Caco-2 (cell line): ENCODE results near the gene FGF5. TPM values are rescaled to one million over a fixed set of nuclear protein-coding genes. Genes with fewer than 3 reads are reported as not detected.

ENCODE experiments used
- BruUV-seq: library from RNA; stranded (reverse); fragments of 400-500 nt; replicated peaks from 2 replicates; lab custom pipeline; 2021; lab: Mats Ljungman, UMichigan
- CTCF ChIA-PET: fragments of 300-600 bp; sonication (Branson Sonifier 250); formaldehyde crosslinking; loops from one replicate; lab custom pipeline; 2022; ENCODE audit warnings: antibody characterized with exemption; lab: Charles Lee
- POLR2A ChIA-PET: fragments of 300-600 bp; sonication (Branson Sonifier 250); formaldehyde crosslinking; loops from one replicate; lab custom pipeline; 2022; ENCODE audit warnings: antibody characterized with exemption; lab: Charles Lee
- DNase-seq, 2 experiments: peaks; one replicate each; pipeline versions ENCODE4 v3.0.0 to v3.0.0-alpha.2; 2020 to 2022
- H3K27me3 ChIP-seq: replicated peaks from 2 replicates; pipeline ENCODE4 v1.6.0; 2011; ENCODE audit warnings: low read length; ENCODE audit not compliant: control insufficient read depth, insufficient read depth
- H3K36me3 ChIP-seq: 2 replicates; pipeline ENCODE4 v1.5.1; 2011; ENCODE audit warnings: low read length; ENCODE audit not compliant: control insufficient read depth, insufficient read depth
- H3K4me1 ChIP-seq: fragments of 250-450 bp; sonication (Bioruptor Pico); 2 replicates; pipeline ENCODE4 v1.5.1; 2020; ENCODE audit warnings: mild to moderate bottlenecking
- H3K4me3 ChIP-seq: 2 replicates; pipeline ENCODE4 v1.5.1; 2011; ENCODE audit warnings: low read depth, mild to moderate bottlenecking, control low read depth, low read length
- H3K9me3 ChIP-seq: fragments of 250-450 bp; sonication (Bioruptor Pico); 2 replicates; pipeline ENCODE4 v1.5.1; 2020; ENCODE audit warnings: mild to moderate bottlenecking, moderate library complexity
- H3K27ac Mint-ChIP-seq: one replicate; pipeline ENCODE4 v1.8.0; 2022; ENCODE audit warnings: mixed read lengths; ENCODE audit not compliant: unreplicated experiment
- H3K27me3 Mint-ChIP-seq: one replicate; pipeline ENCODE4 v1.8.0; 2022; ENCODE audit warnings: mixed read lengths; ENCODE audit not compliant: insufficient read depth, unreplicated experiment
- H3K36me3 Mint-ChIP-seq: one replicate; pipeline ENCODE4 v1.8.0; 2022; ENCODE audit warnings: mild to moderate bottlenecking, mixed read lengths; ENCODE audit not compliant: insufficient read depth, unreplicated experiment
- H3K4me1 Mint-ChIP-seq: one replicate; pipeline ENCODE4 v1.8.0; 2022; ENCODE audit warnings: low read depth, mixed read lengths; ENCODE audit not compliant: unreplicated experiment
- H3K4me3 Mint-ChIP-seq: one replicate; pipeline ENCODE4 v1.8.0; 2022; ENCODE audit warnings: mild to moderate bottlenecking, moderate library complexity, mixed read lengths; ENCODE audit not compliant: unreplicated experiment
- H3K9me3 Mint-ChIP-seq: one replicate; pipeline ENCODE4 v1.8.0; 2022; ENCODE audit warnings: mixed read lengths; ENCODE audit not compliant: unreplicated experiment
- CTCF ChIP-seq, 2 experiments: fragments of 200-600 bp in 1 of 2; IDR thresholded peaks; 1 replicate in 1 of 2; 2 replicates in 1 of 2; pipeline versions ENCODE4 v1.5.1 to v1.8.0; 2011 to 2022; ENCODE audit warnings: antibody characterized with exemption in 1 of 2, control low read depth in 1 of 2, inconsistent platforms in 1 of 2, low read depth in 1 of 2, low read length in 1 of 2, mild to moderate bottlenecking in 1 of 2, moderate library complexity in 1 of 2; ENCODE audit not compliant: insufficient read depth in 1 of 2, severe bottlenecking in 1 of 2, unreplicated experiment in 1 of 2
- intact Hi-C: fragments of 100-400 bp; cut with micrococcal nuclease; formaldehyde crosslinking; loops from one replicate; pipeline ENCODE4 v1.10.0; 2022; ENCODE audit not compliant: unreplicated experiment
- total RNA-seq: library from RNA; stranded (reverse); gene quantifications from 2 replicates; pipeline ENCODE4 v1.2.3, GENCODE V29; 2022

The FGF5 gene
- total RNA-seq, 1 experiment from 2014 or later, result not detected

GRCh38 chr4:80228460-80228859, 38.0 kb upstream of the FGF5 start:
- no peaks in the 10 kb centered on the region for H3K4me1 Mint-ChIP-seq
- intact Hi-C loops, result no loop called here
- BruUV-seq, result no TSS peak
- H3K4me3 Mint-ChIP-seq, result no peak overlapping the region
- no peaks in the 10 kb centered on the region for H3K36me3 Mint-ChIP-seq
- H3K36me3 ChIP-seq, result no peaks in the 10 kb centered on the region
- ChIA-PET POLR2A (no interaction called here), CTCF (no interaction called here)
- H3K27ac Mint-ChIP-seq, result no peak overlapping the region
- peaks cover 3% of the 10 kb centered on the region for H3K27me3 Mint-ChIP-seq
- H3K9me3 Mint-ChIP-seq, result no peaks in the 10 kb centered on the region
- no peaks in the 10 kb centered on the region for H3K4me1 ChIP-seq
- no peaks in the 10 kb centered on the region for H3K27me3 ChIP-seq
- no peak overlapping the region for H3K4me3 ChIP-seq
- TF ChIP-seq CTCF (IDR thresholded peaks at IDR 0.05; ENCODE audit: insufficient read depth in 1 of 2, low read depth in 1 of 2, low read length in 1 of 2, severe bottlenecking in 1 of 2, unreplicated experiment in 1 of 2), result no peak
- H3K9me3 ChIP-seq, result no peaks in the 10 kb centered on the region
- DNase-seq, result no peak

- no peak overlapping the region for H3K4me3 ChIP-seq
- CTCF ChIA-PET, result no interaction called here
- no peak overlapping the region for H3K4me3 Mint-ChIP-seq
- no peaks in the 10 kb centered on the region for H3K9me3 Mint-ChIP-seq
- TF ChIP-seq CTCF (IDR thresholded peaks at IDR 0.05; ENCODE audit: insufficient read depth in 1 of 2, low read depth in 1 of 2, low read length in 1 of 2, severe bottlenecking in 1 of 2, unreplicated experiment in 1 of 2), result no peak
- H3K4me1 ChIP-seq, result no peaks in the 10 kb centered on the region
- H3K27me3 ChIP-seq, result no peaks in the 10 kb centered on the region
- H3K27ac Mint-ChIP-seq, result no peak overlapping the region
- intact Hi-C loops, result no loop called here
- BruUV-seq, result no TSS peak
- H3K36me3 Mint-ChIP-seq, result no peaks in the 10 kb centered on the region
- H3K9me3 ChIP-seq, result no peaks in the 10 kb centered on the region
- no peaks in the 10 kb centered on the region for H3K4me1 Mint-ChIP-seq
- DNase-seq, result no peak
- peaks cover 6% of the 10 kb centered on the region for H3K27me3 Mint-ChIP-seq
- H3K36me3 ChIP-seq, result no peaks in the 10 kb centered on the region
- POLR2A ChIA-PET, result no interaction called here
Measured at GRCh38 chr4:80229128-80229527, 37.3 kb upstream of the FGF5 start.

GRCh38 chr4:80229590-80229989, 36.9 kb upstream of the FGF5 start:
- H3K27me3 ChIP-seq, result no peaks in the 10 kb centered on the region
- Mint-ChIP-seq H3K4me1 (no peaks in the 10 kb centered on the region), H3K4me3 (no peak overlapping the region), H3K9me3 (no peaks in the 10 kb centered on the region), H3K36me3 (no peaks in the 10 kb centered on the region), H3K27ac (no peak overlapping the region), H3K27me3 (peaks cover 6% of the 10 kb centered on the region)
- no TSS peak for BruUV-seq
- no peaks in the 10 kb centered on the region for H3K4me1 ChIP-seq
- CTCF ChIA-PET, result no interaction called here
- TF ChIP-seq CTCF (IDR thresholded peaks at IDR 0.05; ENCODE audit: insufficient read depth in 1 of 2, low read depth in 1 of 2, low read length in 1 of 2, severe bottlenecking in 1 of 2, unreplicated experiment in 1 of 2), result no peak
- no peaks in the 10 kb centered on the region for H3K36me3 ChIP-seq
- intact Hi-C loops, result no loop called here
- no peaks in the 10 kb centered on the region for H3K9me3 ChIP-seq
- POLR2A ChIA-PET, result no interaction called here
- no peak overlapping the region for H3K4me3 ChIP-seq
- no peak for DNase-seq
